PC-3 (cell line): ENCODE results near the gene PCDHA1.
A peak's percentile ranks its signal among the peaks of the same experiment; 100 is the strongest.

Source experiments
- EZH2phosphoT487 ChIP-seq: fragments of 300-600 bp; sonication (generic); IDR thresholded peaks from 2 replicates; pipeline ENCODE4 v1.6.1; 2018; ENCODE audit warnings: mild to moderate bottlenecking, antibody characterized with exemption, low read length, borderline replicate concordance
- TF ChIP-seq, protein P1 (sequence below): fragments of 300-600 bp; sonication (generic); conservative IDR thresholded peaks from 2 replicates; pipeline ENCODE4 v1.5.1; 2017; ENCODE audit warnings: antibody characterized with exemption, low read depth, mild to moderate bottlenecking, low read length

DNA sequence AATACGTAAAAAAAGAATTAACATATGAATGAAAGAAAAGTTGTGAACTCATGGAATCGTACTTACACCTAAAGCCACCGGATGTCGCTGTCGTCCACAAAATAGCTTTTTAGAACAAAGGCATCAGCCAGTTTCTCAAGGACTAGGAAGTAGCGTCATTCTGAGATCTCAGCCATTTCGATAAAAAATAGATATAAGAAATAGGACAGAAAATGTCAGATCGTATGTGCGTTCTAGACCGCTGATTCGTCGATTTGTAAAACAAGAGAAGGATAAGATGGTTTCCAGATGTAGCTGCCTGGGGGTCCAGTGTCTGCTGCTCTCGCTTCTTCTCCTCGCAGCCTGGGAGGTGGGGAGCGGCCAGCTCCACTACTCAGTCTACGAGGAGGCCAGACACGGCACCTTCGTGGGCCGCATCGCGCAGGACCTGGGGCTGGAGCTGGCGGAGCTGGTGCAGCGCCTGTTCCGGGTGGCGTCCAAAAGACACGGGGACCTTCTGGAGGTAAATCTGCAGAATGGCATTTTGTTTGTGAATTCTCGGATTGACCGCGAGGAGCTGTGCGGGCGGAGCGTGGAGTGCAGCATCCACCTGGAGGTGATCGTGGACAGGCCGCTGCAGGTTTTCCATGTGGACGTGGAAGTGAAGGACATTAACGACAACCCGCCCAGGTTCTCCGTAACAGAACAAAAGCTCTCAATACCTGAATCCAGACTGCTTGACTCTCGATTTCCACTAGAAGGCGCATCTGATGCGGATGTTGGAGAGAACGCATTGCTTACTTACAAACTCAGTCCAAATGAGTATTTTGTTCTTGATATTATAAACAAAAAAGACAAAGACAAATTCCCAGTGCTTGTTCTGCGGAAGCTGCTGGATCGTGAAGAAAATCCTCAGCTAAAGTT, 70.1 kb downstream of the PCDHA1 start, which contains the start of gene PCDHA10:
- TF ChIP-seq, protein P1, sequence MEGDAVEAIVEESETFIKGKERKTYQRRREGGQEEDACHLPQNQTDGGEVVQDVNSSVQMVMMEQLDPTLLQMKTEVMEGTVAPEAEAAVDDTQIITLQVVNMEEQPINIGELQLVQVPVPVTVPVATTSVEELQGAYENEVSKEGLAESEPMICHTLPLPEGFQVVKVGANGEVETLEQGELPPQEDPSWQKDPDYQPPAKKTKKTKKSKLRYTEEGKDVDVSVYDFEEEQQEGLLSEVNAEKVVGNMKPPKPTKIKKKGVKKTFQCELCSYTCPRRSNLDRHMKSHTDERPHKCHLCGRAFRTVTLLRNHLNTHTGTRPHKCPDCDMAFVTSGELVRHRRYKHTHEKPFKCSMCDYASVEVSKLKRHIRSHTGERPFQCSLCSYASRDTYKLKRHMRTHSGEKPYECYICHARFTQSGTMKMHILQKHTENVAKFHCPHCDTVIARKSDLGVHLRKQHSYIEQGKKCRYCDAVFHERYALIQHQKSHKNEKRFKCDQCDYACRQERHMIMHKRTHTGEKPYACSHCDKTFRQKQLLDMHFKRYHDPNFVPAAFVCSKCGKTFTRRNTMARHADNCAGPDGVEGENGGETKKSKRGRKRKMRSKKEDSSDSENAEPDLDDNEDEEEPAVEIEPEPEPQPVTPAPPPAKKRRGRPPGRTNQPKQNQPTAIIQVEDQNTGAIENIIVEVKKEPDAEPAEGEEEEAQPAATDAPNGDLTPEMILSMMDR: peak; percentile 24; the same call in 1 of the 2 replicates
- TF ChIP-seq EZH2phosphoT487: no peak
